HEK293 (cell line): ENCODE results near the gene CALML3.

Experiments
- CTCF ChIP-seq: fragments of 450-650 bp; formaldehyde crosslinking; IDR thresholded peaks from 2 replicates; pipeline ENCODE4 v1.5.1; 2016; ENCODE audit warnings: missing biosample characterization, missing genetic modification characterization
- MYNN ChIP-seq: fragments of 450-650 bp; formaldehyde crosslinking; IDR thresholded peaks from 2 replicates; pipeline ENCODE4 v1.5.1; 2016; ENCODE audit warnings: missing biosample characterization, missing genetic modification characterization, borderline replicate concordance
- REST ChIP-seq: fragments of 450-650 bp; formaldehyde crosslinking; IDR thresholded peaks from 2 replicates; pipeline ENCODE4 v1.5.1; 2016; ENCODE audit warnings: missing biosample characterization, missing genetic modification characterization
- ZBTB11 ChIP-seq: fragments of 450-650 bp; formaldehyde crosslinking; conservative IDR thresholded peaks from 2 replicates; pipeline ENCODE4 v1.5.1; 2016; ENCODE audit warnings: low read depth, missing biosample characterization, missing genetic modification characterization
- ZBTB8A ChIP-seq: fragments of 450-650 bp; formaldehyde crosslinking; IDR thresholded peaks from 2 replicates; pipeline ENCODE4 v1.5.1; 2016; ENCODE audit warnings: missing biosample characterization, missing genetic modification characterization
- ZNF121 ChIP-seq: fragments of 450-650 bp; formaldehyde crosslinking; IDR thresholded peaks from 2 replicates; pipeline ENCODE4 v1.5.1; 2016; ENCODE audit warnings: missing biosample characterization, missing genetic modification characterization
- ZNF157 ChIP-seq: fragments of 450-650 bp; formaldehyde crosslinking; IDR thresholded peaks from 2 replicates; pipeline ENCODE4 v1.5.1; 2016; ENCODE audit warnings: missing biosample characterization, missing genetic modification characterization
- ZNF16 ChIP-seq: fragments of 450-650 bp; formaldehyde crosslinking; IDR thresholded peaks from 2 replicates; pipeline ENCODE4 v1.5.1; 2016; ENCODE audit warnings: low read depth, missing biosample characterization, missing genetic modification characterization
- ZNF2 ChIP-seq: fragments of 450-650 bp; formaldehyde crosslinking; IDR thresholded peaks from 2 replicates; pipeline ENCODE4 v1.5.1; 2016; ENCODE audit warnings: missing biosample characterization, missing genetic modification characterization
- ZNF239 ChIP-seq: fragments of 450-650 bp; formaldehyde crosslinking; IDR thresholded peaks from 2 replicates; pipeline ENCODE4 v1.5.1; 2016; ENCODE audit warnings: missing biosample characterization, missing genetic modification characterization
- ZNF266 ChIP-seq: fragments of 450-650 bp; formaldehyde crosslinking; IDR thresholded peaks from 2 replicates; pipeline ENCODE4 v1.5.1; 2016; ENCODE audit warnings: missing biosample characterization, missing genetic modification characterization, low read depth
- ZNF335 ChIP-seq: fragments of 450-650 bp; formaldehyde crosslinking; conservative IDR thresholded peaks from 2 replicates; pipeline ENCODE4 v1.5.1; 2016; ENCODE audit warnings: missing biosample characterization, missing genetic modification characterization
- ZNF354C ChIP-seq: fragments of 450-650 bp; formaldehyde crosslinking; IDR thresholded peaks from 2 replicates; pipeline ENCODE4 v1.5.1; 2016; ENCODE audit warnings: missing biosample characterization, missing genetic modification characterization, low read depth, borderline replicate concordance

- TF ChIP-seq MYNN (no peak), ZNF157 (tag by site-specific recombination) (no peak), ZNF335 (tag by site-specific recombination) (no peak), ZNF354C (no peak), ZBTB11 (tag by site-specific recombination) (no peak), CTCF (tag by site-specific recombination) (no peak), REST (tag by site-specific recombination) (no peak), ZNF239 (tag by site-specific recombination) (no peak), ZBTB8A (tag by site-specific recombination) (no peak), ZNF121 (tag by site-specific recombination) (no peak), ZNF266 (tag by site-specific recombination) (no peak), ZNF2 (tag by site-specific recombination) (no peak), ZNF16 (tag by site-specific recombination) (no peak)
These were observed 49.9 kb downstream of the CALML3 start for GRCh38 chr10:5574642-5575131.
